ENCODE measurements around the gene PKNOX2. TPM values are rescaled to one million over a fixed set of nuclear protein-coding genes. Genes with fewer than 3 reads are reported as not detected.

Gene PKNOX2
- total RNA-seq, 4 donors from 2014 or later = 0.83 to 4.1 (median 2.5) TPM

GRCh38 chr11:125338886-125339811, 174.6 kb downstream of the PKNOX2 start:
- H3K4me3 ChIP-seq = no peak overlapping the region
- peaks cover 0 to 19% (median 13%) of the 10 kb centered on the region in 4 donors for H3K4me1 ChIP-seq
- no peaks in the 10 kb centered on the region for H3K27me3 ChIP-seq
- intact Hi-C loops (cut with DNase I) = no loop called here
- H3K36me3 ChIP-seq = no peaks in the 10 kb centered on the region
- TF ChIP-seq POLR2AphosphoS5 (IDR thresholded peaks at IDR 0.05) (no peak), EP300 (IDR thresholded peaks at IDR 0.05) (no peak), POLR2A (IDR thresholded peaks at IDR 0.05; ENCODE audit: low read depth) (no peak), CTCF (IDR thresholded peaks at IDR 0.05) (no peak)
- WGBS = 71% methylated on average over 16 of the region's 17 CpGs
- no peaks in the 10 kb centered on the region for H3K9me3 ChIP-seq
- no peak for DNase-seq (ENCODE audit: extremely low spot score)
- peak overlapping the region; percentile 19 to 59 (median 42) for H3K27ac ChIP-seq (replicated peaks in 1 of 4)

GRCh38 chr11:125341676-125342075, 177.1 kb downstream of the PKNOX2 start:
- peaks cover 8 to 38% (median 32%) of the 10 kb centered on the region in 4 donors for H3K4me1 ChIP-seq
- H3K27me3 ChIP-seq = no peaks in the 10 kb centered on the region
- TF ChIP-seq POLR2AphosphoS5 (IDR thresholded peaks at IDR 0.05) = no peak
- TF ChIP-seq POLR2A (IDR thresholded peaks at IDR 0.05; ENCODE audit: low read depth) = no peak
- TF ChIP-seq EP300 (IDR thresholded peaks at IDR 0.05) = no peak
- TF ChIP-seq CTCF (IDR thresholded peaks at IDR 0.05) = no peak
- H3K36me3 ChIP-seq = no peaks in the 10 kb centered on the region
- H3K9me3 ChIP-seq = no peaks in the 10 kb centered on the region
- WGBS = 92% methylated on average over 13 of the region's 13 CpGs
- H3K4me3 ChIP-seq = no peak overlapping the region
- DNase-seq (ENCODE audit: extremely low spot score) = no peak
- no peak overlapping the region for H3K27ac ChIP-seq (replicated peaks in 1 of 4)
- intact Hi-C loops (cut with DNase I) = no loop called here

GRCh38 chr11:125342281-125342930, 177.9 kb downstream of the PKNOX2 start:
- H3K4me1 ChIP-seq = peaks cover 8 to 40% (median 35%) of the 10 kb centered on the region in 4 donors
- no peak overlapping the region for H3K27ac ChIP-seq (replicated peaks in 1 of 4)
- H3K4me3 ChIP-seq = no peak overlapping the region
- H3K9me3 ChIP-seq = no peaks in the 10 kb centered on the region
- no peaks in the 10 kb centered on the region for H3K27me3 ChIP-seq
- no peak for DNase-seq (ENCODE audit: extremely low spot score)
- intact Hi-C loops (cut with DNase I) = no loop called here
- WGBS = 92% methylated on average over 16 of the region's 16 CpGs
- no peaks in the 10 kb centered on the region for H3K36me3 ChIP-seq
- TF ChIP-seq CTCF (IDR thresholded peaks at IDR 0.05) = no peak
- no peak for TF ChIP-seq POLR2AphosphoS5 (IDR thresholded peaks at IDR 0.05)
- no peak for TF ChIP-seq EP300 (IDR thresholded peaks at IDR 0.05)
- no peak for TF ChIP-seq POLR2A (IDR thresholded peaks at IDR 0.05; ENCODE audit: low read depth)

- H3K4me3 ChIP-seq = no peak overlapping the region
- 87% methylated on average over 7 of the region's 7 CpGs for WGBS
- no peaks in the 10 kb centered on the region for H3K27me3 ChIP-seq
- no peak overlapping the region for H3K27ac ChIP-seq (replicated peaks in 1 of 4)
- DNase-seq (ENCODE audit: extremely low spot score) = no peak
- intact Hi-C loops (cut with DNase I) = no loop called here
- no peaks in the 10 kb centered on the region for H3K9me3 ChIP-seq
- H3K4me1 ChIP-seq = peaks cover 8 to 35% (median 30%) of the 10 kb centered on the region in 4 donors
- TF ChIP-seq CTCF (IDR thresholded peaks at IDR 0.05) (no peak), POLR2A (IDR thresholded peaks at IDR 0.05; ENCODE audit: low read depth) (no peak), POLR2AphosphoS5 (IDR thresholded peaks at IDR 0.05) (no peak), EP300 (IDR thresholded peaks at IDR 0.05) (no peak)
- no peaks in the 10 kb centered on the region for H3K36me3 ChIP-seq
Observed at GRCh38 chr11:125343086-125343717, 178.7 kb downstream of the PKNOX2 start.

Measured in esophagus muscularis mucosa (tissue), 4 donors.